Activated CD4-positive, alpha-beta T cell treated with anti-CD3 and anti-CD28 coated beads, Interleukin-2, amount 10 ng/mL, durations not matched to agents 24 days and 14 days (primary cell): ENCODE results near the gene LDHAL6B. TPM values are rescaled to one million over a fixed set of nuclear protein-coding genes. Genes with fewer than 3 reads are reported as not detected.
"Not testable (repeated sequence)": the region's sequence is repeated elsewhere in the genome, so short reads cannot be mapped to it uniquely, and the experiment has no call there.

ENCODE experiments used
- DNase-seq: peaks from one replicate; pipeline ENCODE4 v3.0.0; 2022
- H3K27ac Mint-ChIP-seq: one replicate; pipeline ENCODE4 v1.8.0; 2022; ENCODE audit warnings: mild to moderate bottlenecking, mixed read lengths
- H3K27me3 Mint-ChIP-seq: one replicate; pipeline ENCODE4 v1.8.0; 2022; ENCODE audit warnings: mixed read lengths
- H3K36me3 Mint-ChIP-seq: one replicate; pipeline ENCODE4 v1.8.0; 2022; ENCODE audit warnings: low read depth, mild to moderate bottlenecking, mixed read lengths
- H3K4me1 Mint-ChIP-seq: one replicate; pipeline ENCODE4 v1.8.0; 2021; ENCODE audit warnings: mixed read lengths
- H3K4me3 Mint-ChIP-seq: one replicate; pipeline ENCODE4 v1.8.0; 2022; ENCODE audit warnings: mild to moderate bottlenecking, moderate library complexity, mixed read lengths
- H3K9me3 Mint-ChIP-seq: one replicate; pipeline ENCODE4 v1.8.0; 2021; ENCODE audit warnings: mixed read lengths
- intact Hi-C: fragments of 100-400 bp; cut with micrococcal nuclease; formaldehyde crosslinking; loops from one replicate; pipeline ENCODE4 v1.15.1; 2023
- total RNA-seq: library from RNA; stranded (reverse); gene quantifications from 2 replicates; pipeline ENCODE4 v1.2.3, GENCODE V29; 2022

LDHAL6B gene
- not detected in 2 replicates for total RNA-seq

GRCh38 chr15:59206623-59207183, at the start of gene LDHAL6B:
Gene LDHAL6B (plus strand): TSS chr15:59206843. CDS start chr15:59206941, 98 bp downstream.
- Mint-ChIP-seq H3K36me3 (peaks cover 42% of the 10 kb centered on the region), H3K27ac (no peak within 1 kb of the TSS), H3K9me3 (peaks cover under 1% of the 10 kb centered on the region), H3K27me3 (no peaks in the 10 kb centered on the region), H3K4me3 (no peak within 1 kb of the TSS), H3K4me1 (peaks cover 4% of the 10 kb centered on the region)
- intact Hi-C loops, result no loop called here
- no peak for DNase-seq

DNA sequence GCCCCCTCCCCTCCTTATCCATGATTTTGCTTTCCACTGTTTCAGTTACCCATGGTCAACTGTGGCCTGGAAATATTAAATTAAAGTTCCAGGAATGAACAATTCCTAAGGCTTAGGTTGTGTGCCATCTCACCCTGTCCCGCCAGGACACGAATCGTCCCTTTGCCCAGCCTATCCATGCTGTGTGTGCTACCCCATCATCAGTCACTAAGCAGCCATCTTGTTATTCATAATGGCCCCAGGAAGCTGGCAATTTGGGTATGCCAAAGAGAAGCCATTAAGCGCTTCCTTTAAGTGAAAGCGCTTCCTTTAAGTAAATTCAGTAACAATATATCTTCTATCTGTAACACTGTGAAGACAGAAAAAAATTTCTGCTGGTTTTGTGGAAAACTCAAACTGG, 49.2 kb upstream of the LDHAL6B start:
- DNase-seq, result no peak
- H3K4me3 Mint-ChIP-seq, result no peak overlapping the region
- H3K36me3 Mint-ChIP-seq, result peaks cover 24% of the 10 kb centered on the region
- no peaks in the 10 kb centered on the region for H3K9me3 Mint-ChIP-seq
- intact Hi-C loops, result no loop called here
- no peaks in the 10 kb centered on the region for H3K4me1 Mint-ChIP-seq
- H3K27me3 Mint-ChIP-seq, result no peaks in the 10 kb centered on the region
- H3K27ac Mint-ChIP-seq, result no peak overlapping the region

- no peak overlapping the region for H3K27ac Mint-ChIP-seq
- no peak for DNase-seq
Observed at GRCh38 chr15:59157840-59158700, 48.6 kb upstream of the LDHAL6B start.

DNA sequence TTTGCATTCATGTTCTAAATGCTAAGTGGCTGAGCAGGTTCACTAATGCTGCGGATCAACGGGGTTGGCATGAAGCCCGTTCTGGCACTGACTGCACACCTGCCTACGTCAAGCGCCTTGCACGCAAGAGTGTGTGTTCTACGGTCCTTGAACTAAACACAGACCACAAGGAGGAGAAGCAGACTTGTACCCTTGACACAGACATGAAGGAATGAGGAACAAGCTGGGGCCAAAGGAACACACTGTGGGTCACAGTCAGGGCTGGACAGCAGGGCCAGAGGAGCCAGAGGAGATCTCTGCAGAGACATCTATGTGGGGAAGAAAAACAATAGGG, 48.0 kb upstream of the LDHAL6B start:
- no peaks in the 10 kb centered on the region for H3K27me3 Mint-ChIP-seq
- DNase-seq, result no peak
- H3K9me3 Mint-ChIP-seq, result no peaks in the 10 kb centered on the region
- no peak overlapping the region for H3K4me3 Mint-ChIP-seq
- no peaks in the 10 kb centered on the region for H3K4me1 Mint-ChIP-seq
- H3K36me3 Mint-ChIP-seq, result peaks cover 22% of the 10 kb centered on the region
- intact Hi-C loops, result no loop called here
- no peak overlapping the region for H3K27ac Mint-ChIP-seq

More at GRCh38 chr15:59157840-59158700, 48.6 kb upstream of the LDHAL6B start:
- no peaks in the 10 kb centered on the region for H3K9me3 Mint-ChIP-seq
- no peaks in the 10 kb centered on the region for H3K4me1 Mint-ChIP-seq
- peaks cover 22% of the 10 kb centered on the region for H3K36me3 Mint-ChIP-seq
- no peaks in the 10 kb centered on the region for H3K27me3 Mint-ChIP-seq
- intact Hi-C loops, result no loop called here
- H3K4me3 Mint-ChIP-seq, result no peak overlapping the region

DNA sequence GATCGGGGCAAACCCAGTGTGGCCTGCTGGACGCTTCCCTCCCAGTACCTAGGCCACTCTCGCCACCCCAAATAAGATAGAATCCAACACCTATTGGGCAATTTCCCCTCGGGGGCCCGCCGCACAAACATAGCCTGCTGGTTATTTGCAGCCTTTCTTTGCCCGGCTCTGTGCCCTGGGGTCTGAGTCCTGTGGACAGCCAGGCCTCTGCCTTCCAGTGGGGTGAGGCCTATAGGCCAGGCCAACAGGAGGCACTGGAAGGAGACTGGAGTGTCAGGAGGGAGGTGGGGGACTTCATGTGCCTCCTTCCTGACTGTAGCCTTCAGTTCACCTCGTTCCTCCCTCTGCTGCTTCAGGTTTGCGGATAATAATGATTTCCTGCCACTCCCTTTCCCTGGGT, 47.4 kb upstream of the LDHAL6B start:
- no peaks in the 10 kb centered on the region for H3K9me3 Mint-ChIP-seq
- no peaks in the 10 kb centered on the region for H3K27me3 Mint-ChIP-seq
- peaks cover 22% of the 10 kb centered on the region for H3K36me3 Mint-ChIP-seq
- no peak overlapping the region for H3K4me3 Mint-ChIP-seq
- H3K27ac Mint-ChIP-seq, result no peak overlapping the region
- no peak for DNase-seq
- H3K4me1 Mint-ChIP-seq, result no peaks in the 10 kb centered on the region
- intact Hi-C loops, result no loop called here

DNA sequence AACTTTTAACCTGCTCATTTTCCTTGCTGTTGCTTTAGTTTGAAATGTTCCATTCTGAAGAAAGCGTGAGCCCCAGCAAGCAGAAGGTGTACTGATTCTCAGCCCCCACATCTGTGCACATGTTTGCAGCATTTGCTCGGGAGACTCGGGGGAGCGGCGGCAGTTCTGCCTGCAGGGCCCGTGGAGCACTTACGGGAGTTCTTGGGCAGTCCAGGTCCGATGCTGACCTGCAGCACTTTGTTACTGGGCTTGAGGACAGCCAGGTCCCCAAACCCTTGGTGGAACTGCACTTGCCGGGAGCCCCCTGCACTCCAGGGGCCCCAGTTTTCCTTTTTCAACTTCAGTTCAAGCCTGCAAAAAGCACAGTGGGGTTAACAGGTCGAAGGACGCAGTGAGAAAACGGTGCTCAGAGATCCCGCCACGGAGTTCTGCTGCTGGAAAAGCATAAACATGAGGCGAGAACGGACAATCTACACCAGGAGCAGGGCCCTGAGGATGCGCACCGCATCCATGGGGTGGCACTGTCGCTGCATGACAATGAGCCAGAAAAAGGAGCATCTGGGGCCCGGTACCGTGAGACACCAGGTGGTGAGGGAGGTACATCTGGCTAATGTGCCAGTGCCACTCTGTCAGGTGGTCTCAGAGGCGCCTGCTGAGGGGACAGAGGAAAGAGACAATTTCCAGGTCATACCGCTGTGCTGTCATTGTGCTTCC, 45.6 kb upstream of the LDHAL6B start:
- Mint-ChIP-seq H3K27me3 (no peaks in the 10 kb centered on the region), H3K9me3 (no peaks in the 10 kb centered on the region), H3K36me3 (peaks cover 24% of the 10 kb centered on the region), H3K4me3 (no peak overlapping the region), H3K4me1 (no peaks in the 10 kb centered on the region), H3K27ac (no peak overlapping the region)
- DNase-seq, result peak; percentile 76
- intact Hi-C loops, result no loop called here

GRCh38 chr15:59162080-59162479, 44.6 kb upstream of the LDHAL6B start:
- intact Hi-C loops, result not testable (repeated sequence)
- peaks cover 27% of the 10 kb centered on the region for H3K36me3 Mint-ChIP-seq

DNA sequence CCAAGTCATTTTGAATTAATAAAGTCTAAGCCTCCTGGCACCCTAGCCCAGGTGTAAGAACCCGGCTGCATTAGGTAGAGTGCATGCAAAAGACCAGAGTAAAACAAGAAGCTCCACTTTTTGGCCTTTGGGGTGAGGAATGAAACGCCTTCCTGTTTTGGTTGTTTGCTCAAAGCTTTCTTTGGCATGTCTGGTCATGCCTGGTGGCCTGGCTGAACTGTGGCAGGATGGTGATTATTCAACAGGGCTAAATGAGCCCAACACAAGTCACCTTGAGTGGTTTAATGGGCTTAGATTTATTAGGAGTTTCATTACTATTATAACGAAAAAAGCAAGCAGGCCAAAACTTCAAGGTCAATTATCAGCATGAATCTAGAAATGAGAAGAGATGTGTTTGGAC, 40.9 kb upstream of the LDHAL6B start:
- H3K9me3 Mint-ChIP-seq, result peaks cover 3% of the 10 kb centered on the region
- peaks cover 28% of the 10 kb centered on the region for H3K36me3 Mint-ChIP-seq
- H3K27ac Mint-ChIP-seq, result peak overlapping the region; percentile 27
- H3K4me1 Mint-ChIP-seq, result peaks cover 17% of the 10 kb centered on the region
- no peak overlapping the region for H3K4me3 Mint-ChIP-seq
- DNase-seq, result peak; percentile 67
- intact Hi-C loops, result no loop called here
- no peaks in the 10 kb centered on the region for H3K27me3 Mint-ChIP-seq

More at GRCh38 chr15:59162080-59162479, 44.6 kb upstream of the LDHAL6B start:
- H3K27ac Mint-ChIP-seq, H3K27me3 Mint-ChIP-seq, H3K9me3 Mint-ChIP-seq, H3K4me3 Mint-ChIP-seq, DNase-seq, H3K4me1 Mint-ChIP-seq: not testable (repeated sequence)

DNA sequence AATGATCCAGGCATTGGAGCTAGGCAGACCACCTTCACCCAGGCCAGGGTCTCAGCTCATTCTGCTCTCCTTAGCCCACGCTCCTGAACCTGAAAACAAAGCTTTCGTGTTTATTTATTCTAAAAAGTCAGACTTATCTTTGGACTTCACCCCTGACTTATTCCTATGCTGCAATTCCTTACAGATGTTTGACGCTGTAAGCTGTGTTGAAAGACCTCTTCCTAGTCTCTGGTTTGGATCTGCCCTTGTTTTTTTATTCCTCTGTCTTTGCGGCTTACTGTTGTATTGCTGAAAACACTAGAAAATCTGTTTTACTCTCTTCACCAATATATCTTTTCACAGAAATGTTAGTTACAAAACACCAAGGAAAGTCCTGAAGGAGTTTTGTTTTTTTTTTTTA, 40.5 kb upstream of the LDHAL6B start:
- Mint-ChIP-seq H3K4me3 (no peak overlapping the region), H3K36me3 (peaks cover 26% of the 10 kb centered on the region), H3K4me1 (peaks cover 17% of the 10 kb centered on the region), H3K9me3 (peaks cover 3% of the 10 kb centered on the region), H3K27ac (peak overlapping the region; percentile 27), H3K27me3 (no peaks in the 10 kb centered on the region)
- no peak for DNase-seq
- intact Hi-C loops, result no loop called here

DNA sequence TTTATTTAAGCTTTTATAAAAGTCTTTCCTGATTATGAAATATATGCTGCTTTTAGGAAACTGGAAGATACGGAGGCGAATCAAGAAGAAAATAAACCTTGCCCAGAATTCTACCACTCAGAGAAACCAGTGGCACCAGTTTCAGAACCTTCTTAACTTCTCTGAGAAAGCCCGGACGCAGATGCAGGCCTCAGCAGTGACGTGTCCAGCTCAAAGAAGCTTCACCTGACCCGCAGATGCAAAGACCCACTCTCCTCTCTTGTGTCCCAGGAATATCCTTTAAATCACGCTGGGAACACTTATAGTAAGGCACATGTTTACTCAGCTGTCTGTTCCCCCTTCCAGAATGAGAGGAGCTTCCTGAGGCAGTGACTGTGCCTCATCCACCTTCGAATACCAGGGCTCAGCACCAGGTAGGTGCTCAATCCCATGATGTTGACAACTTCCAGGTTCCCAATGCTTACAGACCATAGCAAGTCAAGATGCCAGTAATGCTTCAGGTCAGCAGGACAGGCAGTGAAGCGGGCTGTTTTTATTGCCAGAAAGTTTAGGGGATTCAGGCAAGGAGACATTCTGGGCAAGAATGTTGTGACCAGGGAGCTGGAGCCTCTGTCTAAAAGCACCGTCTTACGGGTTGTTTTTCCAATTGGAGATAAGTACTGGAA, 39.9 kb upstream of the LDHAL6B start:
- Mint-ChIP-seq H3K36me3 (peaks cover 27% of the 10 kb centered on the region), H3K4me1 (peaks cover 17% of the 10 kb centered on the region), H3K9me3 (peaks cover 3% of the 10 kb centered on the region), H3K27ac (no peak overlapping the region), H3K27me3 (no peaks in the 10 kb centered on the region), H3K4me3 (no peak overlapping the region)
- intact Hi-C loops, result no loop called here
- DNase-seq, result no peak

DNA sequence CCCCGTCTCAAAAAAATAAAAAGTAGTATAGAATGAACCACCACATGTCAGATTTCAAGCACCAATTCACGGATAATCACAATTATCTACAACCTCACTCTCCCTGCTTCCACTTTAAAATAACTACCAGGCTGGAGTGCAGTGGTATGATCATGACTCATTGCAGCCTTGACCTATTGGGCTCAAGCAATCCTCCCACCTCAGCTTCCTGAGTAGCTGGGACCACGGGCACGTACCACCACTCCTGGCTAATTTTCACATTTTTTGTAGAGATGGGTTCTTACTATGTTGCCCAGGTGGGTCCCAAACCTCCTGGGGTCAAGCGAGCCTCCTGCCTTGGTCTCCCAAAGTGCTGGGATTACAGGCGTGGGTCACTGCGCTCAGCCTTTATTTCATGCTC, 38.1 kb upstream of the LDHAL6B start:
- H3K27ac Mint-ChIP-seq, result no peak overlapping the region
- no peak for DNase-seq
- H3K9me3 Mint-ChIP-seq, result peaks cover 3% of the 10 kb centered on the region
- intact Hi-C loops, result no loop called here
- peaks cover 17% of the 10 kb centered on the region for H3K4me1 Mint-ChIP-seq
- H3K27me3 Mint-ChIP-seq, result no peaks in the 10 kb centered on the region
- peaks cover 29% of the 10 kb centered on the region for H3K36me3 Mint-ChIP-seq
- no peak overlapping the region for H3K4me3 Mint-ChIP-seq

GRCh38 chr15:59169251-59169708, 37.4 kb upstream of the LDHAL6B start:
- no peak for DNase-seq
- Mint-ChIP-seq H3K4me1 (peaks cover 17% of the 10 kb centered on the region), H3K27me3 (no peaks in the 10 kb centered on the region), H3K4me3 (peak overlapping the region; percentile 28), H3K9me3 (peaks cover 3% of the 10 kb centered on the region), H3K36me3 (peaks cover 34% of the 10 kb centered on the region), H3K27ac (peak overlapping the region; percentile 89)
- intact Hi-C loops, result no loop called here

DNA sequence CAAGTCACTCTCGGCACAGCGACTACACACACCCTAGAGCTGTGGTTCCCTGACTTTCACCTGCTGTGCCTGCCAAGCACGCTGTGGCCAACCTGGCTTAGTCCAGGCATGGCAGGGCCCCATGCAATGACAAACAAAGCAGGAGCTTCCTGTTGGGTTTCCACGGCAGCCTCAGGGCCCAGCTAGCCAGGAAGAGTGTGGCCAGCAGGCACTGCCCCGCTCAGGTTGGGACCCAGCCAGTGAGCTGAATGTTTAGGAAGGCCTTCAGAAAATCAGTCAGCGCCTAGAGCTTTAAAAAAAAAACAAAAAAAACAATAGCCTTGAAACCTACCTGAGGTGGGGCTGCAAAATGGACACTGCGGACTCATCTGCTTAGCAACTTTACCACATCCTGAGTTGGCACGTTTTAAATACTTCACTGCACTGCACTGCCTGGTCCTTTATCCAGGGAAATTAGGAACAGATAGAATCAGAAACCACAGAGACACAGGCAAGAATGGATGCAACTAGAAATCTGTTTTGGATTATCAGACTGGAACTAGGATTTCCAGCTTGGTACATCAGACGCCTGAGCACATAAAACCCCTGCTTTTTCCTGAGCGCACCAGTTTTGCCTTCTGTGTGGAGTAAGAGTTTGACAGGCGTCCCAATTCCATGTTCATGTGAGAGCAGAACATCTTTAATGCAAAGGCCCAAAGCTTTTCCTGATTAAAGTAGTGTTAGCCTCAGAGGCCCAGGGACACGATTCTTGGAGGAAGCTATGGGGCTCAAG, 36.2 kb upstream of the LDHAL6B start:
- intact Hi-C loops, result loop anchor here (5.0 kb wide), 1 partner anchor 322 kb away; no protein-coding TSS in a partner anchor
- Mint-ChIP-seq H3K27ac (peak overlapping the region; percentile 25), H3K4me3 (no peak overlapping the region), H3K4me1 (peaks cover 22% of the 10 kb centered on the region), H3K27me3 (no peaks in the 10 kb centered on the region), H3K36me3 (peaks cover 33% of the 10 kb centered on the region), H3K9me3 (peaks cover 3% of the 10 kb centered on the region)
- no peak for DNase-seq
